GM21717 (cell line): ENCODE results near the gene CD6.

ENCODE experiments used
- ATAC-seq: cut with Tn5 transposase; IDR thresholded peaks from one replicate; pipeline ENCODE4 v1.9.1; 2021; ENCODE audit warnings: mild to moderate bottlenecking, moderate library complexity; ENCODE audit not compliant: unreplicated experiment

The CD6 gene

GRCh38 chr11:60971520-60971919 lies at the start of gene CD6:
Gene CD6 (plus strand): TSS chr11:60971680. CDS start chr11:60971866, 186 bp downstream.
- ATAC-seq, result no peak

DNA sequence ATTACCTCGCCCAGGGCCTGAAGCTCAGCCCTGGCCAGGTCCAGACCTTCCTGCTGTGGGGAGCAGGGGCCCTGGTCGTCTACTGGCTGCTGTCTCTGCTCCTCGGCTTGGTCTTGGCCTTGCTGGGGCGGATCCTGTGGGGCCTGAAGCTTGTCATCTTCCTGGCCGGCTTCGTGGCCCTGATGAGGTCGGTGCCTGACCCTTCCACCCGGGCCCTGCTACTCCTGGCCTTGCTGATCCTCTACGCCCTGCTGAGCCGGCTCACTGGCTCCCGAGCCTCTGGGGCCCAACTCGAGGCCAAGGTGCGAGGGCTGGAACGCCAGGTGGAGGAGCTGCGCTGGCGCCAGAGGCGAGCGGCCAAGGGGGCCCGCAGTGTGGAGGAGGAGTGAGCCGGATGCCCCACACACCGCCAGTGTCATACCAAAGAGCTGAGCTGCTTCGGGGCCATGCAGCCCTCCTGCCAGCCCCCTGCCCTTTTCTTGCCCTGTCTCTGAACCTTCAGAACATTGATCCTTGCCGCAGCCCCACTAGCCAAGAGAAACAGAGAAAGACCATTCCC lies 49.6 kb upstream of the CD6 start:
- ATAC-seq, result no peak

DNA sequence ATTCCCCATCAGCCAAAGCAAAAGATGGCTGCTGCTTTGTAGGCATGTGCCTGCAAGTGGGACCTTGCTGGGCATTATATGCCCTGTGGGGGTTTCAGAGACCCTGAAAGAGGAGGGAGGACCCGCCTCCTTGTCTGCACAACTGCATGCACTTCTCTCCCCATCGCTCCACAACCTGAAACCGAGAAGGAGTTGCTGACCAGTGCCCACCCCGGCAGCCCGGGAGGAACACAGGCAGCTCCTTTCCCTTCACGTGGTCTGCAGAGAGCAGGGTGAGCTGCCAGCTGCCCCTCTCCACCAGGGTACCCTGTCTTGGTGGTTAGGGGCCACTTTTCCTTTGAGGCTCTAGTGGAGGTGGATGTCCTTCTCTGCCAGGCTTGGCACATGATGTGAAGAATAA lies 48.6 kb upstream of the CD6 start:
- no peak for ATAC-seq

DNA sequence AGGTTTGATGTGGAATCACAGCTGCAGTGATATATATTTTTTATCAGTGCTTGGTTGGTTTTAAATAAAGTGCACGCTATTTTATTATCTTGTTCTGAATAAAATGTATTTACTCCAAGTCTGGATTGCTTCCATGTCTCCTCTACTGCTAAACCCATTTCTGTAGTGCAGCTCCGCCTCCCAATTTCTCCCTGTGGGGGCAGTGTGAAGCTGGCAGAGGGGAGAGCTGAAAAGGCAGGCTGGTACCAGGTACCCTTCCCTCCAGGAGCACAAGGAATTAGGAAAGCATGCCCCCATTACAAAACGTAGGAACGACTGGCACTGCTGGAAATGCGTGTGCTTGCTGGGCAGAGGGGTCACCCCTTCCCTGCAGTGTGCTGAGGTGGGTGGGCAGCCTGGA lies 48.2 kb upstream of the CD6 start:
- ATAC-seq, result no peak

DNA sequence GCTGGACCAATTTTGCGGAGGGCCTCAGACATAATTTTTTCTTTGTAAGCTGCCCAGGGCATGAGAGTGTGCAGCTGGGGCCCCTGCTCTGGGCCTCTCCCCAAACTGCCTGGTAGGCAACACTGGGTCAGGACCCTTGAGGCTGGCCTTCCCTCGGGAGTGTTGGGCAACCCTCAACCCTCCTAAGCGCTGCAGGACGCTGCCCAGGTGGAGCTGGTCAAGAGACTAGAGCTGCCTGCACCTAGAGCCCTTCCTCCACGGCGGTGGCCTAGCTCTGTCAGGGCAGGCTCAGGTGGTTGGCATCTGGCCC lies 47.7 kb upstream of the CD6 start:
- ATAC-seq, result no peak

GRCh38 chr11:60924110-60924905 lies 47.2 kb upstream of the CD6 start, which contains the start of gene TMEM132A:
Gene TMEM132A (plus strand): TSS chr11:60924460. CDS start chr11:60924634, 174 bp downstream.
- ATAC-seq, result peak; percentile 38

- no peak for ATAC-seq
Measured at GRCh38 chr11:60924906-60925853, 46.3 kb upstream of the CD6 start.

- no peak for ATAC-seq
Measured at GRCh38 chr11:60925868-60926267, 45.6 kb upstream of the CD6 start.

DNA sequence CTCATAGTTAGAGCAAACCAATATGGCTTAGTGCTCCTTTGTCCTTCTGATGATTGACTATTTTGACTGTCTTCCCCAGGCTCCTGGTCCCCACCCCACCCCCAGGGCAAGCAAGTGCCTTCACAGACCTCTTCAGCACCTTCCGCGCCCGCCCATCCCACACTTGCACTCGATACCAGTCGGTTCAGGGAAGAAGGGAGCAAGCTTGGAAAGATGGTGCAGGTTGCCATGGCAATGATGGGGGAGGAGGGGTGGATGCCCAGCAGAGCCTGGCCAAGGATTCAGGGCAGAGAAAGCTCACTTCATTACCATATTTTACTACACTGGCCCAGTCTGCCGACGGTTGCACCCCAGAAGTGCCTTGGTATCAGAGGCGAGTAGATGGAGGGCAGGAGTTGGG lies 45.0 kb upstream of the CD6 start:
- no peak for ATAC-seq

DNA sequence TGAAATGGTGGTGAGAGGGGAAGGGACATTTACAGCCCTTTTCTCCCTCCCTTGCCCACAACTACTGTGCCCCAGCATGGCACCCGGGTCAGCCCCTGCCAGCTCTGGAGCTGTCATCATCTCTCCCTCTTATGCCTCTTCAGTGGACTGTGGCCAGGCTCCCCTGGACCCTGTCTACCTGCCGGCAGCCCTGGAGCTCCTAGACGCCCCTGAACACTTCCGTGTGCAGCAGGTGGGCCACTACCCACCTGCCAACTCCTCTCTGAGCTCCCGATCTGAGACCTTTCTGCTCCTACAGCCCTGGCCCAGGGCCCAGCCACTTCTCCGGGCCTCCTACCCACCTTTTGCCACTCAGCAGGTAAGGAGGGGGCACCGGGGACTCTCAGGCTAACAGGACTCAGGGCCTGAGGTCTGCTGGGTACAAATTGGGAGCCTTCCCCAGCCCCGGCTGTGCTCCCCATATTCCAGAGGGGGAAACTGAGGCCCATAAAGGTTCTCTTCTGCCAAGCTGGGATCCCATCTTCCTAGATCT lies 44.4 kb upstream of the CD6 start:
- ATAC-seq, result no peak

GRCh38 chr11:60927600-60927999 lies 43.9 kb upstream of the CD6 start:
- no peak for ATAC-seq

- no peak for ATAC-seq
Measured at GRCh38 chr11:60928563-60929001, 42.9 kb upstream of the CD6 start.

- ATAC-seq, result no peak
Measured at GRCh38 chr11:60929764-60930163, 41.7 kb upstream of the CD6 start.

DNA sequence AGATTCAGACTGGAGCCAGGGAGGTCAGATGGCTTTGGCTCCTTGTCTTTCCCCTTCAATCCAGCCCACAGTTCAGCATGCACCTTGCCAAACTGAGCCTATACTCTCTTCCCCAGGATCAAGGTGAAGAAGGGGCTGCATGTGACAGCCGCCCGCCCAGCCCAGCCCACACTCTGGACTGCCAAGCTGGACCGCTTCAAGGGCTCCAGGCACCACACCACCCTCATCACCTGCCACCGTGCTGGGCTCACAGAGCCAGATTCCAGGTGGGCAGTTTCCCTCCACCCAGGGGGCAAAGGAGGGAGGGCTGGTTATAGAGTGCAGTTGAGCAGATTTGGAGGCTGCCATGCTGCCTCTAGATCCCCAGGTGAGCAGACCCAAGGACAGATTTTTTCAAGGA lies 41.1 kb upstream of the CD6 start:
- ATAC-seq, result no peak

DNA sequence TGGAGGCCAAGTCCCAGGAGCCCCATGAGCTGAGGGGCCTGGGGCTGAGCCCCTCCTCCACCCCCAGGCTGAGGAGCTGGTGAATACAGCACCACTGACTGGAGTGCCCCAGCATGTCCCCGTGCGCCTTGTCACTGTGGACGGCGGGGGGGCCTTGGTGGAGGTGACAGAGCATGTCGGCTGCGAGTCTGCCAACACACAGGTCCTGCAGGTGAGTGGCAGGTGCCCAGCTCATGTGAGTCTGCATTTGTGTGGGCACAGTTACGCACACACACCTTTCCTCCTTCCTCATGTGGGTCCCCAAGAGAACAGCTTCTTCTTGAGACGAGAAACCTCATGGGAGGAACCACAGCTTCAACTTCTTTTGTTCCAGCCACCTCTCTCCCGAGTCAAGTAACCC lies 39.6 kb upstream of the CD6 start:
- ATAC-seq, result no peak

DNA sequence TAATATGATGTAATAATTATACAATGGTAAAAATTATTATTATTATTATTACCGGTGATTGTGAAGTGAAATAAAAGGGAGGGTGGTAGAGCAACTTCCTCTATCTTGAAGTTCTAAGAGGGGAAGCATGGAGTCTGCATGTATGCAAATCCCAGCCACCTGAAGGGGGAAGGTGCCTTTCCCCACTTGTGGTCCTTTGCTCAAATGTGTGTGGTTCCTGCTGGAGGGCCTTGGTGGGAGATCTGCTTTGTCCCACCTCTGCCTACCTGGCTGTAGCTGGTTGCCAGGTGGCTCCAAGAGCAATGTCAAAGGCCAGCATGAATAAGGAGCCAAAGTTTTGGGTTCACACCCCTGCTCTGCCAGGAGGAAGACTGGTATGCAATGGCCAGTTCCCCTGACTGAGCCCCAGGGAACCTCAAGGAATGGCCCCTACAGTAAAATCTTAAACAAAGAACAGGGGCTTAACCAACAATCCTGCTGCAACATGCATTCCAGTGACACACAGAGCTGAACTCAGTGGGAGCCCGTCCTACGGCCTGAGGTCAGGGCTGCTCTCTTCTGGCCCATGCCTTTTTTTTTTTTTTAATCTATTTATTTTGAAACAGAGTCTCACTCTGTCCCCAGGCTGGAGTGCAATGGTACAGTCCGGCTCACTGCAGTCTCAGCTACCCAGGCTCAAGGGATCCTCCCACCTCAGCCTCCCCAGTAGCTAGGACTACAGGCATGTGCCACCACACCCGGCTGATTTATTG lies 38.7 kb upstream of the CD6 start:
- ATAC-seq, result no peak

- ATAC-seq, result no peak
Measured at GRCh38 chr11:60933416-60934123, 37.9 kb upstream of the CD6 start.

DNA sequence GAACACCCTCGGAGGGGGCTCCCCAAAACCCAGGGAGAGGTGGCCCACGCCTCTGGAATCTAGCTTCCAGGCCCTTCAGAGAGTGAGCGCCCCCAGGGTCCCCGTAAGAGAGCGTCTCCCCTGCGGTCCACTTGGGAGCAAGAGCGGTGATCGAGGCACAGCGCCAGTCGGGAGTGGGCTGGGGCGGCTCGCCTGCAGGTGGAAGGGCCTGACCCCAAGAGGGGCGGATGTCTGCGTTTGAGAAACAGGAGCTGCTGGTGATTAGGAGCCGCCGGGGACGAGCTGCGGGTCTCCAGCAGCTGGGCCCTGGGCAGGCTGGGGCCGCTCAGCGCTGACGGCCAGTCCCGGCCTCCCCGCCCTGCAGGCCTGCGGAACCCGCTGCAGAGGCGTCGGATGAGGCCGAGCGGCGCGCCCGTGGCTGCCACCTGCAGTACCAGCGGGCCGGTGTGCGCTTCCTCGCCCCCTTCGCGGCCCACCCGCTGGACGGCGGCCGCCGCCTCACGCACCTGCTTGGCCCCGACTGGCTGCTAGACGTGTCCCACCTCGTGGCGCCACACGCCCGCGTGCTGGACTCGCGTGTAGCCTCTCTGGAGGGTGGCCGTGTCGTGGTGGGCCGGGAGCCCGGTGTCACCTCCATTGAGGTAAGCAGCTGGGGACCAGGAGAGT lies 37.2 kb upstream of the CD6 start:
- ATAC-seq, result no peak

GRCh38 chr11:60934790-60935605 lies 36.5 kb upstream of the CD6 start:
- no peak for ATAC-seq
